ENCODE data around the gene SLC7A11.

SLC7A11 gene

DNA sequence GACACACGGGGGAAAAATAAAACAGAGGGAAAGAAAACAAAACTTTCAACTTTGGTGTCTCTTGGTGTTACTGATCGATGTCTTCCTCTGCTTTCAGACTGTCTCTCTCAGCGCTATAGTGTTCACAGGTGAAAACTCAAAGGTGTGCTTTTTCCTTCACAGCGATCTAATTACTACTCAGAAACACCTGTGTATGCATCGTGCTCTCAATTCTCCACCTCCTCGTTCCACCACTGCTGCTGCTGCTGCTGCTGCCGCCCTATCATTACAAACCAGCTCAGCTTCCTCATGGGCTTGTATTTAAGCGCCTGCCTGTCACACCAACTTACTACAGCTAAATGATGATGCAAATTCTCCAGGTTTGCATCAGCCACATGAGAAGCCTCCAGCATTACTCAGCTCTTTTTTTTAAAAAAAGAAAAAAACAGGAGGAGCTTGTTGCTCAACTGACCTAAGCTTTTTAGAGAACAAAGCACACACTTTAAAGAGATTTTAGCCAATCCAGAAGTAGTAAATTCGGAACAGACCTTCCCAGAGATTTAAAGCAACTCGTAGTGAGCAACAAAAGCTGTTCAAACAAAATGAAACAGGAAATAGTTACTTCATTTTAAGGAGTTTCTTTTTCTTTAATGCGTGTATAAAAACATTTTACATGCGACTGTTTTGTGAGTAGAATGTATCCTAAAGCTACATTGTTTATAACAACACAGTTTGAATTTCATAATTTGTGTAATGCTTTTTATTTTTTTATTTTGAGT is at the start of gene SLC7A11:
SLC7A11 (minus strand) TSS at position 274 of the 758 bp plus-strand sequence. CDS start 280 bp downstream, outside the sequence.
- peak; percentile 78 for DNase-seq

DNA sequence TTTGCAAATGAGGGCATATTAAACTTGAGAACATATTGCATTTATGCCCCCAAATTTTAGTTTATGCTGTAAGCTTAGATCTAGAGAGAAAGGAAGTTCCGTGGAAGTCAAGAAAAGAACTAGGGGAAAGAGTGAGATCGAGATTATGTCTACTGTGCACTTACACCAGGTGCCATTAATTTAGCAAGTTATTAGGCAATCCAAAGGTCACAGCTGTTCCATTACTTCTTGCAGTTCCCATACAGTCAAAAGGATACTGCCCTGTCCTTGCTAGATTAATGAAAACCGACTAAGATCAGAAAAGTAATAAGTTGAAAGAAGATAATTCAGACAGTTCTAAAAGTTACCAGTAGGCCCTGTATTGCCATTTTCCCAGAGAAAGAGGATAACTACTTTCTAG is 49.3 kb upstream of the SLC7A11 start:
- no peak for DNase-seq

DNA sequence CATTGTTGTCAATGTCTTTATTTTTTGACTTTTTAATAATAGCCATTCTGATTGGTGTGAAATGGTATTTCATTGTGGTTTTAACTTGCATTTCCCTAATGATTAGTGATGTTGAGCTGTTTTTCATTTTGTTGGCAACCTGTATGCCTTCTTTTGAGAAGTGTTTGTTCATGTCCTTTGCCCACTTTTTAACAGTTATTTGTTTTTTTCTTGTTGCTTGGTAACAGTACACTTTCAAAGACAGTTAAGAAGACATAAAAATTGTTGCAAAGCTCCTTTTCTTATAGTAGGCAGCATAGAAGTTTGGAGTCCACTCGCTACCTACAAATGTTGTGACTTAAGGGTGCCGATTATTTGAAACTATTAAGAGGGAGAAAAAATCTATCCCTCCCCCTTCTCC is 48.7 kb upstream of the SLC7A11 start:
- DNase-seq, result no peak

DNA sequence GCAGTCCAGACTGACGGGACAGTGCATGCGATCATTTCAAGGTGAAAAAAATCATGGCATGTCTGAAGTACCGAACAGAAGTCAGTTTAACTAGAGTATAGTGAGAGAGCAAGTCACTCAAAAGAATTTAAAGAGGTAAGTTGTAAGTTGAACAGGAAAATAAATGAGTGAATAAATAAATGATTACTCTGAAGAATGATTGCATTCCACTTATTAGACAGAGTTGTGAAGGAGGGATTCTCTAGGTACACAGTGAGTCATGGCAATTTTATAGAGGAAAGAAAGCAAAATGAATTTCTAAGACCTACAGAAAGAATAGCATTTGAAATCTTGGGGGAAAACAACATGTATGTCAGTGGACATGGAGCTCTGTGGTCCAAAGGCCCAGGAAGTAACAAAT is 37.1 kb upstream of the SLC7A11 start:
- DNase-seq, result no peak

DNA sequence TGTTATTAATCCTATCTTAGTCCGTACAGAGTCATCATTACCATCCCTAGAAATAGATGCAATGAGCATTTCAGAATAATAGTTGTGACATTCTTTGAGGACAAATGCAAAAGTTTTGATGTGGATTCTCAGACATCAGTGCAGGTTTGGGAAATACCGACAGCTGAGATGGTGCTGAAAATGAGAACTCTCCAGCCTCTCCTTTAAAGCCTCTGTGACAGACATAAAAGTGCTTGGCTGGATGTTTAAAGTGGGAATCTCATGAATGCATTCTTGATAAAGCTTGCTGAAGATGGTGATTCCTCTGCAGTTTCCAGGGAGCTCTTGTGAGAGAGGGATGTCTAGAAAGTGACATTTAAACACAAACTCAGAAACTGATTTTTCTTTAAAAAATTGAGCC is 35.0 kb upstream of the SLC7A11 start:
- no peak for DNase-seq

DNA sequence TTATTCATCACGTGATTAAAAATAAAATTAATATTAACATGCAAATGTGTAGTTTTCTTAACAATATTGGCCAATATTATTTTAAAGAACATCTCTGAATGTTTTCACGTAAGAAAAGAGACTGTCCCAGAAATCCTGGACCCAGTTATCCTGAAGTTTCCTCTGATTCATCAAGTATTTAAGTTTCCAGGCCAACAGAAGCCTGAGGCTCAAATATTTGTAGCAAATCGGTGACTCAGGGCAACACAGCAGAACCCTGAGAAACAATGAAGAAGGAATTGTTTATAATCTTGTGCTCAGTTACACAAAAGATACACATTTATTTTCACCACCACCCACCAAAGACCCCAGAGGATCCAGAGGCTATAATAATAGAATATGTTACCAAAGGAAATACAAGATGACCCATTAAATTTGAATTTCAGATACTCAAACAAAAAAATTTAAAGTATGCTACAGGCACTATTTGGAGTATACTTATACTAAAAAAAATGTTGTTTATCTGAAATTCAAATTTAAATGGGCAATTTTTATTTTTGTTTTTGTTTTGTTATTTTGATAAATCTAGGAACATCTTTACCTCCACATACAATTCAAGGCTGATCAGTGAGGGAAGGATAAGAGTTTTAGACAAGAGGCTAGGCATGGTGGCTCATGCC is 33.9 kb upstream of the SLC7A11 start:
- DNase-seq, result no peak

DNA sequence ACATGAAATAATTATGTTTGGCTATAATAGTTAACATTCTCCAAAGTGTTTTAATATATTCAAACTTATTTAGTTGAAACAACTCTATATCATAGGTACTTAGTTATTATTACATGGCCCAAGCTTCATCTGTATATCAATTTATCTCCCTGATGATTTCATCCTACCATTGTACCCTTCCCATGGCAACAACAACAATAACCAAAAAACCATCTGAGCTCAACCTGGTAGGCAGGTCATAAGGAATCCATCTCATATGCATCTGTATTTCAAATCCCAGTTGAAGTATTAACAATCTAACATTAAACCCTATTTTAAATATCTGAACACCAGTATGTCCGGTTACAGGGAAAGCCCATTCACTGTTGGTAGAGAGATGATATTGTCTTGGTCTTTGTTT is 33.1 kb upstream of the SLC7A11 start:
- DNase-seq, result no peak

DNA sequence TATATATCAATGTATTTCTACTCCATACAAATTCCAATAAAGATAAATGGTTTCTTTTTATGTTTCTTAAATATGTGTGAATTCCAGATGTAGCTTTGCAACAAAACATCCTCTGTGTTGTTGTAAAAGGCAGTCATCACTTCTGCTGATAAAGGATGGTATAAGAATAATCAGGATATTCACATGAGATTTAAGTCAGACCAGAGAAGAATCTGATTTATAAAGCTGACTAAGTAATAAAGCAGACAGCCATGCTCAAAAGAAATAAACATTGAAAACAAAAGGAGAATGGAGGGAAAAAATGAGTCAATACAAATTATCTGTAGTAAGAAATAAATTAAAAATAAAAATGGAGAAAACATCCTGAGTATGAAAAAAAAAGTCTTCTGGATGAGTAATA is 27.0 kb upstream of the SLC7A11 start:
- DNase-seq, result no peak

DNA sequence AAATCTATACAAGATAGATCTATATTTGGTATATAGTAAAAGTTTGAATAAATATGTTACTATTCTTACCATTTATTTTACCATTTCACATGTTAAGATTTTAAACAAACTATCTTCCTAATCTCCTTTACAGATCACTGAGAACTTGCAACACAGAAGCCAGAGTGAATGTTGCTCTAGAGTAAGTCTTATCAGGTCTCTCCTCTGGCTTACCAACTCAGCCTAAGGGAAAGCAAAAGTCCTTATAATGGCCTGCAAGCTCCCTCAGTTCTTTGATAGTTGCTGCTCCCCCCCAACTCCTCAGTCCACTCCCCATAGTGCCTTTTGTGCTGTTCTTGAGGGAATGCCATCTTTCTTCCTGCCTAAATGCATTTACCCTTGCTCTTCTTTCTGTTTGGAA is 25.7 kb upstream of the SLC7A11 start:
- DNase-seq, result no peak

DNA sequence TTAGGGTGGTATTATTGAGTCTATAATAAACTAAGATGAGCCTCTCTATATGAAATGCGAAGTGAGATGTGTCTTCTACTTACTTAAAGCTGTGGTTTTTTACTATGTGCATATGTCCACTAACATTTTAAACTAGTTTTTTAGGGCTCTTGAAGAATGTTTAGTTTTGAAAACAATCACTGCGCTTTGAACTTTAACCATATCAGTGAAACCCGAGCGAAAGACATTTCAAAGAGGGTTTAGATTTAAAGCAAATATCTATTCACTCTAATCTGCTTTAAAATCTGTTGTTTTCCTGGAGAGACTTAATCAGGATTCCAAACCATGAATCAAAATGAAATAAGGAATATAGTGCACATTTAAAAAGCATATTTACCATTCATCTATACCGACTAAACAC is 24.8 kb upstream of the SLC7A11 start:
- no peak for DNase-seq

DNA sequence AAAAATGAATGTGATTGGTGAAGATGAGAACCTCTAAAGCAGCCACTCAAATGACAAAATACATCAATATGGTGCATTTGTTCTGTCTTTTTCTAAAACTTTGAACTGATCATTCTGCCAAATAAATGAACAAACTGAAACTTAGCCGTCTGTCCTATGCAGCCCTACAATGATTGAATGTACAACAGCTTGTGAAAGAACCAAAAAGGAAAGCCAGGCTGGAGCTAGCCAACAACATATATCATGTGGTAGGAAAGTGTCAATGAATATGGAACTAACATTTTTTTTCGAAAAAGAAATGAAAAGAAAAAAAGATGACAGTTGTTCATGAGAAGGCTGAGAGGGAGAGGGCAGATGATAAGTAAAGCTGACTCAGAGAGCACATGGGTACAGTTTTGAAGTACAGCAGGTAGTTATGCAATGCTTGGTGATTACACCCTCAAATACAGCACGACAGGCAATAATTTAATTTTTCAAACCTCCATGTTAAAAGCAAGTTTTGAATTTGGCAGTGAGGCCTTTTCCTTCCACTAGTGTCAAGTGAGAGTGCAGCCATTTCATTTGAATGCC is 21.2 kb upstream of the SLC7A11 start:
- no peak for DNase-seq

DNA sequence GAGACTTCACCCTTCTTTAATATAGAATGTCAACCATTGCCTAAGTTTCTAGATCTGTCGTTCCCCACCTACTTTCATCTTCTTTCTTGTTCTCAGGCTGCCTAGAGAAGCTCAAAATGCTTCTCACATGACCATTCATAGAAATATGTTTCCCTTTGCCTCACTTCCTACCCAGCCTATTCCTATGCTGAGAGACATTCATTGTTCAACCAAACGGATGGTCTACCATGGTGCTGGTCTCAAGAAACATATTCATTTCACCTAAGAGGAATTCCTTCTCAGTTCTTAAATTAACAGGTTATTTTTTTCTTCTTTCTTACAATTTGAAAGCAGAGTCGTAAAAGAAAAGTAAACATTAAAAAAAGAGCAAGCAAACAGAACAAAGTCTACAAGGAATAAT is 20.3 kb upstream of the SLC7A11 start:
- DNase-seq, result no peak

DNA sequence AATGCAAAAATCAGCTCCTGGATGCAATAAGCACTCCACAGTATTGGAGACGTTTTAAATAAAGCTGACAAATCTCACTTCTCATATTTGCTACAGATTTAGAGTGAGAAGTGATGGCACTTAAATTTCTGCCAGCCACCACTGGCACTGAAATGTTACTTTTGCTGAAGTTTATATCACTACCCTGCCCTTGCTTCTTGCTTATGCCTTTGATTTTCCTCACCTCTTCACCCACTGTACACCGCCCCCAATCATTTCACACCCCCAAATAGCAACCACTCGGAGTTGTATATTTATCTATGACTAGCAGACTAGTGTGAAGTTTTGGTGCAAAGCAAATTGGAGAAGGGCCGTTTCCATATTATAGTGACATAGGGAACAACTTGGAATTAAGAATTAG is 19.9 kb upstream of the SLC7A11 start:
- no peak for DNase-seq

DNA sequence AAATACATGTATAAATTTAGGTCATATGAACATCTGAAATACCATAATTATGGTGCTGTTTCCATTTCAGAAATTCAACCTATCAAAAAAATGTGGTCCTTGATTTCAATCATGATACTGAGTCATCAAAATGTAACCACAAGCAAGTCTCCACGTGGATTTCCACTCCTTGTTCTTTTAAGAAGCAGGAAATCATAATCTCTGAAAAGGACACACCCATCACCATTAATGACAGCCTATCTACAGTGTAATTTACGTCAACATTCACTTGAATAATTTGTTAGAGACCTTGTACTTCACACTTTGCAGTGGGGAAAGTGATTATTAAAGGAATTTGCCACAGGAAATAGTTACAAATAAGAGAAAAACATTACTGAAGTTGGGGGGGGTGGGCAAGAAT is 17.7 kb upstream of the SLC7A11 start:
- DNase-seq, result no peak

DNA sequence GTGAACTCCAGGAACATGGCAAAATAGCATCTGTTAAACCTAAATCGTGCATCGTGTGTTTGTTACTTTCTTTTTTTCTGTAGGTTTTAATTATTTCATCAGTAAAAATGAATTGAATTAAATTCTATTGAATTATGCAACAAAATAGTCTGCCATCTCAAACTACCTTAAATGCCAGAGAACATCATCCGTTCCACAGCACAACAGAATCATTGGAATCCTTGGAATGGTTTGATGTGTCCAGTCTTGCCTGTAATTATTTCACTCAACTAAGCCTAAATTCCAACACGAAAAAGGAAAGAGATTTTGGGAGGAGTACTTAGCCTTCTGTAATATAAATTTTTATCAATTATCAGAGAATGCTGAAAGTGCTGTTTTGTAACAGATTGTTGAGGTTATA is 17.1 kb upstream of the SLC7A11 start:
- no peak for DNase-seq

DNA sequence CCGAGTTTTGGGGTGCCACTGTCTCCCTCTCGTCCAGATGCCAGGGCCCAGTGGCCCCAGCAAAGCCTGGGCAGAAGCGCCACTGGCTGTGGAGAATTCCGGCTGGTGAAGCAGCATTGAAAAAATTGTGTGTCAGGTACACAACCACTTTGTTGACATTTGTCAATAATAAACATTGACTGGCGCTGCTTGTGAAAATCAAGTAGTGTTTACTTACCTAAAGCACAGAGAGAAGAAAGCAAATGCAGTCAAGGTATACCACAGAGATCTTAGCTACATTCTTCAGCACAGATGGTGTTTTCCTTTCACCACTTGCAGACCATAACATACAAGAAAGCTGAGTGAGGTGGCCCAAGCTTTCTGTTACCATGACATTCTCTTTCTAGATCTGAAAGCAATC is 14.5 kb upstream of the SLC7A11 start:
- no peak for DNase-seq

DNA sequence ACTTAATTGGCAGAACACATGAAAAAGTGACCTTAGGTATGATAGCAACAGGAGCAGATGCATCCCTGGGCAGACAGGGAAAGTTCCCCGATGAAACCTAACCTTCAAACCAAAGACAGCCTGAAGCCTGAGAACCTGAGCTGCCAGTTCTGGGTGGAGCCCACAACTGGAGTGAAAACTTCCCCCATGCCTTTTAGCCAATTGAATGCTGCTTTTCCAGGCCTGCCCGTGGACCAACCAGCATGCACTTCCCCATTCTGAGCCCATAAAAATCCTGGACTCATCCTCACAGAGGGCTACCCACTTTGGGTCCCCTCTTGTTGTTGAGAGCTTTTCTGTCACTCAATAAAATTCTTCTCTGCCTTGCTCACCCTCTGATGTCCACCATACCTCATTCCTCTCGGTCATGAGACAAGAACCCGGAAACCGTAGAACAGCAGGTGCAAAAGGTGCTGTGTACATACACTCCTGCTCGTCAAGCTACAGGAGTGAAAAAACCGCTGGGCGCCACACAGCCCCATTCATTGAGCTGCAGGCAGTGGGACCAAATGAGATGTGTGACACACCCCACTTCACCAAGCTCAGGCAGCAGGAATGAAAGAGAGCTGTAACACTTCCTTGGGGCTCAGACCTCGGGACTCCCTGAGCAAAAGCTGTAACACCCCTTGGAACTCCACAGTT is 13.9 kb upstream of the SLC7A11 start:
- no peak for DNase-seq

DNA sequence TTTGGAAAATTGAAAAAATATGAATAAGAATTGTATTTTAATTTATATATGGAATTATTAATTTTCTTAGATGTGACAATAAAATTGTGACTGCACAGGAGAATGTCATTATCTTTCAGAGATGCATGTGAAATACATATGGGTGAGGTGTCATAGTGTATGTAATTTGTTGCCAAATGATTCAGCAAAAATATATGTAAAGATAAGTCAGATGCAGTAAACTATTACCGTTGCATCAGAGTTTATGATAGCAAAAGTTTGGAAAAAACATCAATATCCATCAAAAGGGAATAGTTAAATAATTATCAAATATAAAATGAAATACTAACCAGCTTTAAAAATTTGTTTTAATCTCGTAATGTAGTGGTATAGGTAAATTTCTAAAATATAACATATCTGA is 10.4 kb upstream of the SLC7A11 start:
- DNase-seq, result no peak

DNA sequence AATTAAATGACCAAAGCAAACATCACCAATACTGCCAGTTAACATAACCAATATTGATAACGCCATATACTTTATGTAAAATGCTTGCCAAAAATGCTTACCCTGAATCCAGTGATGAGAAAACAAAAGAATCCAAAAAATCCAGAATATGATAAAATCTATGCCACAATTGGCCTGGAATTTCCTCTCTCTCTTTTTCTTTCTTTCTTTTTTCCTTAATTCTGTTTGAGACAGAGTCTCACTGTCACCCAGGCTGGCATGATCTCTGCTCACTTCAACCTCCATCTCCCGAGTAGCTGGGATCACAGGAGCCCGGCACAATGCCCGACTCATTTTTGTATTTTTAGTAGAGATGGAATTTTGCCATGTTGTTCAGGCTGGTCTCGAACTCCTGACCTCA is 9.8 kb upstream of the SLC7A11 start:
- no peak for DNase-seq

DNA sequence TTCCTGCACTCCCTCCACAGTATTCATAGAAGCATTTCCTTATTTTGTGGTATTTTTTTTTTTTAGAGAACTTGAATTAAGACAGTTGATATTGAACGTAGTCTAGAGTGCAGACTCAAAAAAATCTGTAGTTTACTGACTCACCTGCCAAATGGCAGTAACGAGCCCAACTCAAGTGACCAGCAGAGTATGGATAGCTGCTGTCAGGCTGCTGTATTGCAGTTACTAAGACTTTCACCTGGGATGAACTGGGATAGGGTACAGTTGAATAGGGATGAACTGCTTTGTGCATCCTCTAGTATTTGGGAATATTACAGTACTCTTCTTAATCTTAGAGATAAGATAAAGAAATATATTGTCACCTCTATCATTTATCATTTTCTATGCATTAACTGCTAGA is 7.0 kb upstream of the SLC7A11 start:
- no peak for DNase-seq

DNA sequence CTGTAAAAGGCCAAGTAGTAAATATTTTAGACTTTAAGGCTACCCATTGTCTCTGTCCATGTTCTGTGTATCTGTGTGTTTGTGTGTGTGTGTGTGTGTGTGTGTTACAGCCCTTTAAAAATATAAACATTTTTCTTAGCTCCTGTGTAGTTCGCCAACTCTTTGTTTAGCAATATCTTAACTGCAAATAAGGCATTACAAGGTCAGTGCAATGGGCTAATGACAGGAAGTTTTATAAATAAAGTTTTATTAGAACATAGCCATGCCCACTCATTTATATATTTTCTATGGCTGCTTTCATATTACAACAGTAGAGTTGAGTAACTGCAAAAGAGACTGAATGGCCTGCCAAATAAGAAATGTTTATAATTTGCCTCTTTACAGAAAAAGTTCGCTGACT is 5.9 kb upstream of the SLC7A11 start:
- no peak for DNase-seq

DNA sequence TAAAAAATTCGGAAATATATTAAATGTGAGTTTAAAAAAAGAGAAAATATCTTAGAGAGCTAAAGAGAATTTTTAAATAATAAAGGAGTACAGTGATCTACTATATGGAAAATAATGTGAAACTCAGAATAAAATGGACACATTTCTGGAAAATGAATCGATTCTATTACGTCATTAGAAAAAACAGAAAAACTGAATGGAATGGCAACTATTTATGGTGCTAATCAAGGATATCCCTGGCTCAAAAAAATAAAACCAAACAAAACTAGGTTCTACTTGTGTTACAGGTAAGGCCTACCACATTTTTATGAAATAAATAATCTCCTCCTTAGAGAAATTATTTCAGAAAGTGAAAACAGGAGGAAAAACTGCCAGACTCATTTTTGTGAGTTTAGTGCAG is 5.5 kb upstream of the SLC7A11 start:
- no peak for DNase-seq

DNA sequence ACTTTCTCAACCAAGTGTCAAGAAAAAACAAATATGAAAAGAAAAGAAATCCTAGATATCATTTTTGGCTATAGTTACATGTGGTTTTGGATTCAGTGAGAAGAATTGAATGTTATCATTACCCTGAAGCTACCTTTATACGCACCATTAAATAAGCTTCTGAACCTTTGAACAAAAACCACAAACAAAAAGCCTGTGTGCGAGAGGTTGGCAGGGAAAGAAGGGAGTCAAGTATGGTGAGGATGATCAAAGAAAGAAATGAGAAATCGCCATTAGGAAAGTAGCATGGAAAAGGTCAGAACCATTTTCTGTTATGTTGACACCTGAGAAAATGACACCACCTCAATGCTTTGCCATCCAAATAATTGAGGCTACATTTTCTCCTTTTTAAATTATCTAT is 1.2 kb upstream of the SLC7A11 start:
- peak; percentile 79 for DNase-seq

DNA sequence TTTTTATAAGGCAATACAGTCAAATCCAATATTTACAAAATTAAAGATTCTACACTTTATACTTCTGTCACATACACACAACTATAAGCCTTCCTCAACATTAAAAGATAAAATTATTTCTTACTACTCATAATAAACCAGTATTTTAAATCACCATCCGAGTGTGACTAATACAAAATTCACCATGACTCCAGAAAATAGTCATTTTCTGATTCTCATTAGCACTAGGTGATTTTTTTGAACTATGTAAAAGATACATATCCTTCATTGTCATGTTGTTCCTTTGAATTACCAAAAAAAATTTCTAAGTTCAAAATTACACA is 646 bp upstream of the SLC7A11 start:
- DNase-seq, result no peak

All from DMS79 (cell line).